Nephron progenitor cell (in vitro differentiated cells): Measurements from ENCODE around the gene RSRP1.

ENCODE experiments used
- DNase-seq: peaks from one replicate; pipeline ENCODE4 v3.0.0; 2021
- H3K27ac Mint-ChIP-seq: 2 replicates; pipeline ENCODE4 v1.8.0; 2021; ENCODE audit warnings: mild to moderate bottlenecking, moderate library complexity, mixed read lengths
- H3K27me3 Mint-ChIP-seq: 2 replicates; pipeline ENCODE4 v1.8.0; 2021; ENCODE audit warnings: mild to moderate bottlenecking, low read depth, mixed read lengths; ENCODE audit not compliant: poor library complexity
- H3K36me3 Mint-ChIP-seq: 2 replicates; pipeline ENCODE4 v1.8.0; 2021; ENCODE audit warnings: low read depth, mixed read lengths
- H3K4me1 Mint-ChIP-seq: 2 replicates; pipeline ENCODE4 v1.8.0; 2021; ENCODE audit warnings: mixed read lengths
- H3K4me3 Mint-ChIP-seq: 2 replicates; pipeline ENCODE4 v1.8.0; 2021; ENCODE audit warnings: mild to moderate bottlenecking, moderate library complexity, mixed read lengths
- H3K9me3 Mint-ChIP-seq: 2 replicates; pipeline ENCODE4 v1.8.0; 2021; ENCODE audit warnings: mild to moderate bottlenecking, moderate library complexity, mixed read lengths
- CTCF ChIP-seq: fragments of 200-600 bp; sonication (generic); IDR thresholded peaks from 2 replicates; pipeline ENCODE4 v1.5.0; 2021; ENCODE audit warnings: antibody characterized with exemption

Gene RSRP1

GRCh38 chr1:25201006-25201405 is 46.2 kb downstream of the RSRP1 start:
- Mint-ChIP-seq H3K4me3 (peak overlapping the region; percentile 66), H3K4me1 (peaks cover 53% of the 10 kb centered on the region), H3K27me3 (peaks cover 88% of the 10 kb centered on the region), H3K27ac (no peak overlapping the region), H3K9me3 (peaks cover 12% of the 10 kb centered on the region), H3K36me3 (no peaks in the 10 kb centered on the region)
- no peak for DNase-seq
- no peak for TF ChIP-seq CTCF

DNA sequence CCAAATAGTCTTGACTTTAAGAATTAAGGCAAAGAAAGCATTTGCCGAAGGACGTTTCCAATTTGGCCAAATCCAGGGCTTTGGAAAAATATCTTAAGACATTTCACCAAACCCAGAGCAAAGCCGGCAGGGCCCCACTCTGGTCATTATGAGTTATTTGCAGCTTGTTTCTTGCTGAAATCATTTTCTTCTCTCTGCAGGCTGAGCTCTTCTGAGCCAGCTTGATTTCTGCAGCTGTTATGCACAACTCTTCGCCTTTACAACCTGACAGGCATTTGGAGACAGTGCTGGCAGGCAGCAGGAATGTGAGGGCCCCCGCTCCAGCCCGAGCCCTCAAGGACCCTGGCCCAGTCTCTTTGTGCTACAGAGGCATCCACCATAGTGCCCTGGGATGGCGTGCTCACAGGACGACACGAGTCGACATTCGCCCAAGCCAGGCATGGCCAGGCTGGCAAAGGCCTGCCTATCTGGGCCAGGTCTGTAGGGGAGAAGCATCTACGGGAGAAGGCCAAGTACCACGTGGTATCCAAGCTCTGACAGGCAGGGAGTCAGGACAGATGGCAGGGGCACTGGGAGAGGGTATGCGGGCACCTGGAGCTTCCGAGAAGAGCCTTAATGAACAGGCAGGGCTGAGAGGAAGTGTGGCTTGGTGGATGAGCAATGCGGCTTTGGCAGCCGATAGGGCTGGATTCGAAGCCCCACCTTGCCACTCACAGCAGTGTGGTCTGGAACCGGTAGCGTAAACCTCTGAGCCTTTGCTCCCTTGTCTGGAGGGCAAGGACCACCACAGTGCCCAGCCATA is 47.2 kb downstream of the RSRP1 start:
- Mint-ChIP-seq H3K9me3 (peaks cover 12% of the 10 kb centered on the region), H3K36me3 (no peaks in the 10 kb centered on the region), H3K27ac (no peak overlapping the region), H3K4me3 (peak overlapping the region; percentile 44), H3K27me3 (peaks cover 88% of the 10 kb centered on the region), H3K4me1 (peaks cover 53% of the 10 kb centered on the region)
- no peak for TF ChIP-seq CTCF
- no peak for DNase-seq

DNA sequence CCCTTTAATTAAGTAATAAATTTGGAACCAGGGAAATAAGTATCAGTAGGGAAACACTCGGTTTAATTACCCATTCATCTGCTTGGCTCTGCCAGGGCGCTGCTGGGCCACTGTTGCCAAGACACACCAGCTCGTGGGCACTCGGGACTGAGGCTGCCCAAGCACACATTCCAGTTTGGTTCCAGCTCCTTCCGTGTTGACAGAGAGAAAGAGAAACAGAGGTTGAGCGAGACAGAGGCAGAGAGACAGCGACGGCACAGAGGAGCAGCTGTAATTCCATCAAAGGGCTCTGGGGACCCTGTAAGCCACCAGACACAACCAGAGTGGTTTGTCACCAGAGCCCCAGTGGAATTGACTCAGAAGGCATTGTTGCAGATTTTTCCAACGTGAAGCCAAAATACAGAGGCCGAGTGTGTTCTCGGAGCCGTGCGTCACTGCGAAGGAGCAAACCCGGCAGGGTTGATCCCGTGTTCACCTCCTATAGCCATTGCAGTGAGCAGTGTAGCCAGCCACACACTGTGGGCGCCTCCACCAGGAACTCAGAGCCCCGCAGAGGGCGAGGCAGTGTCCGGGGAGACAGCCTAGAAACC is 48.5 kb downstream of the RSRP1 start:
- Mint-ChIP-seq H3K27ac (no peak overlapping the region), H3K4me1 (peaks cover 58% of the 10 kb centered on the region), H3K9me3 (peaks cover 12% of the 10 kb centered on the region), H3K4me3 (no peak overlapping the region), H3K36me3 (no peaks in the 10 kb centered on the region), H3K27me3 (peaks cover 89% of the 10 kb centered on the region)
- peak; percentile 21 for TF ChIP-seq CTCF
- DNase-seq, result no peak

GRCh38 chr1:25197982-25198662 is 49.1 kb downstream of the RSRP1 start:
- peaks cover 89% of the 10 kb centered on the region for H3K27me3 Mint-ChIP-seq
- peak; percentile 23 for DNase-seq
- TF ChIP-seq CTCF, result no peak
- H3K4me3 Mint-ChIP-seq, result no peak overlapping the region
- no peak overlapping the region for H3K27ac Mint-ChIP-seq
- H3K9me3 Mint-ChIP-seq, result peaks cover 12% of the 10 kb centered on the region
- H3K36me3 Mint-ChIP-seq, result no peaks in the 10 kb centered on the region
- H3K4me1 Mint-ChIP-seq, result peaks cover 64% of the 10 kb centered on the region

DNA sequence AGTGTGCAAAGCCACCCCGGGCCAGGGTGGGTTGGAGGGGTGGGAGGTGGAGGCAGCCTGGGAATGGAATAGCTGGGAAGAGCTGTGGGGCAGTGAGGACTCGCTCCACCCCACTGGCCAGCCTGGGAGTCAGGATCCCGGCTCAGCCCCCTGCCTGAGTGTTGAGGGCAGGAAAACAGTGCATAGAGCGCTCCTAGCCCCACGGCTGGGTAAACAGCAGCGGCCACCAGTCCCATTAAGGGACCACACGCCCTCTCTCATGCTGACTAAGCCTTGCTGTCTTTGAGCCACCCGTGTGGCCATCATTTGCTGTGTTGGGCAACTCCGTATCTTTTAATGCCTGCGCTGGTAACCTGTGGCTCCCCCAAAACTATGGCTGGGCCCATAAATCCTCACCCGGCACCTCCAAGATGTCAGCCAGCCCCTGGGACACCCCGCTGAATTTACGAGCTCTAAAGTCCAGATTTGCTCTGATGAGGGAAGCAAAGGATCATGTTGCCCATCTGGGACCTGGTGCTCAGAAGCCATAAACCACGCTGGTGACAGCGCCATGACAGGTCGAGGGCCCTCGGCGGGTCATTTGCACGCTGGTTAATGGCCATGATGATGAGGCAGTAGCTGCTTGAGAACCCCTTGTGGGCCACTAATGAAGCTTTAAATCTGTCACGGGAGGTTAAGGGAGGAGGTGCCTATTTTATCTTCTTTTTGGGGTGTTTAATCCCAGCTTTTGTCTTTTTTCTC is 49.8 kb downstream of the RSRP1 start:
- H3K4me1 Mint-ChIP-seq, result peaks cover 65% of the 10 kb centered on the region
- H3K9me3 Mint-ChIP-seq, result peaks cover 9% of the 10 kb centered on the region
- H3K4me3 Mint-ChIP-seq, result peak overlapping the region; percentile 11
- no peak for TF ChIP-seq CTCF
- peaks cover 89% of the 10 kb centered on the region for H3K27me3 Mint-ChIP-seq
- peak; percentile 81 for DNase-seq
- H3K36me3 Mint-ChIP-seq, result no peaks in the 10 kb centered on the region
- peak overlapping the region; percentile 89 for H3K27ac Mint-ChIP-seq
